GM12878 (cell line): Measurements from ENCODE around the gene MTA3. TPM values are rescaled to one million over a fixed set of nuclear protein-coding genes. Genes with fewer than 3 reads are reported as not detected.

Source experiments
- ATAC-seq: fragments of 200-7000 bp; cut with Tn5 transposase; 3 replicates; pipeline ENCODE4 v1.9.1; 2020; ENCODE audit warnings: mild to moderate bottlenecking, moderate library complexity
- BruUV-seq: library from RNA; stranded (reverse); fragments of 400-500 nt; replicated peaks from 2 replicates; lab custom pipeline; 2021; lab: Mats Ljungman, UMichigan
- CTCF ChIA-PET: fragments of 300-600 bp; sonication (Branson Sonifier 250); formaldehyde crosslinking; extraction: SDS; loops from one replicate; lab custom pipeline; 2021; ENCODE audit warnings: inconsistent platforms; lab: Yijun Ruan, JAX
- POLR2A ChIA-PET: fragments of 350-600 bp; formaldehyde crosslinking; extraction: SDS; loops from one replicate; lab custom pipeline; 2021; ENCODE audit warnings: inconsistent platforms; lab: Charles Lee
- RAD21 ChIA-PET: fragments of 300-600 bp; sonication (Branson Sonifier 250); formaldehyde crosslinking; loops from one replicate; lab custom pipeline; 2023; ENCODE audit warnings: antibody characterized with exemption; ENCODE audit not compliant: unreplicated experiment; lab: Charles Lee
- SMC1A ChIA-PET: fragments of 300-600 bp; sonication (Branson Sonifier 250); formaldehyde crosslinking; loops from one replicate; lab custom pipeline; 2023; ENCODE audit not compliant: unreplicated experiment, uncharacterized antibody; lab: Charles Lee
- DNase-seq: peaks from one replicate; pipeline ENCODE4 v3.0.0-alpha.2; 2011; ENCODE audit warnings: low read depth, low spot score
- FAIRE-seq: peaks from 3 replicates; lab custom pipeline; 2011; peaks lifted over from hg19 to GRCh38; lab: Jason Lieb, UNC
- H2AFZ ChIP-seq: 2 replicates; pipeline ENCODE4 v1.6.0; 2011; ENCODE audit warnings: low read depth, low read length, control low read depth; ENCODE audit not compliant: control insufficient read depth
- H3K27ac ChIP-seq: 2 replicates; pipeline ENCODE4 v1.5.1; 2011; ENCODE audit warnings: control low read depth; ENCODE audit not compliant: control insufficient read depth, insufficient read depth
- H3K27me3 ChIP-seq, 2 experiments: replicated peaks in 1 of 2; 2 replicates each; pipeline versions ENCODE4 v1.6.0 to v1.6.1; 2011; ENCODE audit warnings: low read length in 1 of 2; ENCODE audit not compliant: control insufficient read depth in 2 of 2, insufficient read depth in 2 of 2
- H3K36me3 ChIP-seq, 2 experiments: 2 replicates each; pipeline ENCODE4 v1.5.1; 2011; ENCODE audit warnings: low read length in 1 of 2; ENCODE audit not compliant: control insufficient read depth in 2 of 2, insufficient read depth in 2 of 2
- H3K4me1 ChIP-seq: 2 replicates; pipeline ENCODE4 v1.6.1; 2011; ENCODE audit warnings: mild to moderate bottlenecking, low read length, moderate library complexity, mixed read lengths; ENCODE audit not compliant: control insufficient read depth, insufficient read depth
- H3K4me2 ChIP-seq: 2 replicates; pipeline ENCODE4 v1.6.0; 2011; ENCODE audit warnings: control low read depth; ENCODE audit not compliant: control insufficient read depth, insufficient read depth
- H3K4me3 ChIP-seq: fragments of 200-600 bp; sonication (generic); 2 replicates; pipeline ENCODE4 v1.5.1; 2016
- H3K79me2 ChIP-seq: 2 replicates; pipeline ENCODE4 v1.6.0; 2011; ENCODE audit warnings: low read length; ENCODE audit not compliant: control insufficient read depth, insufficient read depth
- H3K9ac ChIP-seq: 2 replicates; pipeline ENCODE4 v1.8.0; 2011; ENCODE audit warnings: low read length, control low read depth, mixed read lengths; ENCODE audit not compliant: control insufficient read depth, insufficient read depth
- H3K9me3 ChIP-seq: replicated peaks from 3 replicates; pipeline ENCODE4 v1.5.1; 2011; ENCODE audit warnings: mild to moderate bottlenecking, low read length; ENCODE audit not compliant: control insufficient read depth, insufficient read depth
- H4K20me1 ChIP-seq: 2 replicates; pipeline ENCODE4 v1.6.0; 2011; ENCODE audit not compliant: control insufficient read depth, insufficient read depth
- JUND ChIP-seq: IDR thresholded peaks from 2 replicates; pipeline ENCODE4 v1.6.1; 2012; ENCODE audit warnings: low read depth, mild to moderate bottlenecking, low read length, improper control_type of control experiment, moderate library complexity
- MYB ChIP-seq: fragments of 150-350 bp; IDR thresholded peaks from 2 replicates; pipeline ENCODE4 v1.6.1; 2014; ENCODE audit warnings: mild to moderate bottlenecking, low read depth, low read length, borderline replicate concordance
- RELA ChIP-seq: fragments of 450-650 bp; IDR thresholded peaks from 2 replicates; pipeline ENCODE4 v1.8.0; 2014; ENCODE audit warnings: borderline replicate concordance; ENCODE audit not compliant: partially characterized antibody
- WGBS: methylation state at CpG from one replicate; pipeline ENCODE4 v1.1.6; 2016; ENCODE audit warnings: low lambda C conversion rate; ENCODE audit not compliant: insufficient replicate concordance, insufficient coverage; ENCODE audit errors: missing lambda C conversion rate; 5-methylcytosine and 5-hydroxymethylcytosine counted together
- in situ Hi-C: fragments of 300-500 bp; cut with MboI; formaldehyde crosslinking; loops from 9 replicates; pipeline ENCODE4 v1.14.3; 2018; ENCODE audit warnings: mixed read lengths
- intact Hi-C: fragments of 100-400 bp; cut with micrococcal nuclease; formaldehyde crosslinking; loops from one replicate; pipeline ENCODE4 v1.14.2; 2022; ENCODE audit not compliant: unreplicated experiment
- polyA plus RNA-seq, 11 experiments: library from polyadenylated mRNA; depleted of rRNA in 4 of 11; unstranded in 6 of 11; stranded (reverse) in 5 of 11; fragments of >200 nt; fragmentation: Nextera tagmentation in 4 of 11; fragmentation: Illumina TruSeq in 1 of 11; extraction: Ambion mirVana in 4 of 11; extraction: Trizol in 1 of 11; gene quantifications; 1 replicate in 1 of 11; 2 replicates in 10 of 11; pipeline versions ENCODE4 v1.2.1 to v1.2.3, GENCODE V29; 2011 to 2016; ENCODE audit warnings: inconsistent platforms in 2 of 11, missing spikeins in 2 of 11, low read depth in 1 of 11
- total RNA-seq, 4 experiments: library from RNA; depleted of rRNA in 3 of 4; stranded (reverse); fragments of >200 nt in 3 of 4; fragmentation: Illumina TruSeq in 1 of 4; extraction: Trizol in 1 of 4; gene quantifications; 2 replicates each; pipeline versions ENCODE4 v1.2.1 to v1.2.3, GENCODE V29; 2013 to 2021
- TF ChIP-seq, protein P1 (sequence below): fragments of 450-650 bp; IDR thresholded peaks from 2 replicates; pipeline ENCODE4 v1.6.1; 2017; ENCODE audit warnings: mild to moderate bottlenecking, moderate library complexity
- TF ChIP-seq, protein P2 (sequence below): IDR thresholded peaks from 2 replicates; pipeline ENCODE4 v1.6.1; 2011; ENCODE audit warnings: low read depth, low read length, improper control_type of control experiment, borderline replicate concordance

MTA3 gene
- total and polyA plus RNA-seq, 10 of the 15 experiments (the other 5 are each of a cell fraction or from before 2014, with no cell fraction given): 17.6 to 45.5 (median 26.5) TPM

DNA sequence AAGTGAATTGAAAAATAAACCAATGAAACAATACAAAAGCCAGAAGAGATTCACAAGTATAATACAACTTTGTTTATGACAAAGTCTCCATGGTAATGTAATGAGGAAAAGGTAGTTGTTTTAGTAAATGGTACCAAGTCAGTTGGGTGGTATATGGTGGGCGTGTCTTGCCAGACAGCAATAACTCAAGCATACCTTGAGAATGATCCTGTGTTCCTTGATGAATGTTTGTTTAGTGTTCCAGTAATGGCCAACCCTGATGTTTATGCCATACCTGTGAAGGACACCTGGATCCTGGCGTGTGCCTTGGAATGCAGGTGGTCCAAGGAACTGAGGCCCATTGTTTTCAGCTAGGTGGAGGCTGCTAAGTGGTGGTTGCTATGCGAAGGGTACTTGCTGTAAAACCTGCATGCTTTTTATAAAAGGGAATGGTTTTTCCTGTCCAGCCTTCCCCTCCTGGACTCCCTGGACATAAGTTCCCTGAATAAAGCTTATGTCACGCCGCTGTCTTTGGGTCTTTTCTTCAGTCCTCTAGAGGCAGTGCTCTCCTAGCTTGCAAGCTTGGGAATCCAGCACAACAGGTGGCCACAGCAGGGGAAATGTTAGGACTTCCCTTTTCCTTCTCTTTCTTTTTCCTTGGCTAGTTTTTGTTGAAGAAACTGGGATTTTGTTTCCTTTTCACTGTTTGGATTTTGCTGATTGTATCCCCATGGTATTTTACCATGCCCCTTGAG lies 54.7 kb downstream of the MTA3 start:
- Histone ChIP-seq H3K4me2 (no peak overlapping the region), H3K79me2 (no peaks in the 10 kb centered on the region), H3K27me3 (no peaks in the 10 kb centered on the region), H3K4me1 (no peaks in the 10 kb centered on the region), H4K20me1 (no peaks in the 10 kb centered on the region), H2AFZ (no peak overlapping the region), H3K9me3 (no peaks in the 10 kb centered on the region; the same call in 2 of the 3 replicates), H3K27ac (no peak overlapping the region), H3K9ac (no peak overlapping the region), H3K4me3 (no peak overlapping the region), H3K36me3 (peaks cover 3 to 15% of the 10 kb centered on the region in 2 experiments)
- ChIA-PET POLR2A (no interaction called here), SMC1A (no interaction called here), CTCF (no interaction called here), RAD21 (interaction anchor here (0.6 kb wide), 1 partner anchor 19 kb away, joined by 3 read pairs; no protein-coding TSS in a partner anchor)
- intact Hi-C loops: no loop called here
- ATAC-seq (no peak), FAIRE-seq (no peak), DNase-seq (no peak)
- TF ChIP-seq, protein P1, sequence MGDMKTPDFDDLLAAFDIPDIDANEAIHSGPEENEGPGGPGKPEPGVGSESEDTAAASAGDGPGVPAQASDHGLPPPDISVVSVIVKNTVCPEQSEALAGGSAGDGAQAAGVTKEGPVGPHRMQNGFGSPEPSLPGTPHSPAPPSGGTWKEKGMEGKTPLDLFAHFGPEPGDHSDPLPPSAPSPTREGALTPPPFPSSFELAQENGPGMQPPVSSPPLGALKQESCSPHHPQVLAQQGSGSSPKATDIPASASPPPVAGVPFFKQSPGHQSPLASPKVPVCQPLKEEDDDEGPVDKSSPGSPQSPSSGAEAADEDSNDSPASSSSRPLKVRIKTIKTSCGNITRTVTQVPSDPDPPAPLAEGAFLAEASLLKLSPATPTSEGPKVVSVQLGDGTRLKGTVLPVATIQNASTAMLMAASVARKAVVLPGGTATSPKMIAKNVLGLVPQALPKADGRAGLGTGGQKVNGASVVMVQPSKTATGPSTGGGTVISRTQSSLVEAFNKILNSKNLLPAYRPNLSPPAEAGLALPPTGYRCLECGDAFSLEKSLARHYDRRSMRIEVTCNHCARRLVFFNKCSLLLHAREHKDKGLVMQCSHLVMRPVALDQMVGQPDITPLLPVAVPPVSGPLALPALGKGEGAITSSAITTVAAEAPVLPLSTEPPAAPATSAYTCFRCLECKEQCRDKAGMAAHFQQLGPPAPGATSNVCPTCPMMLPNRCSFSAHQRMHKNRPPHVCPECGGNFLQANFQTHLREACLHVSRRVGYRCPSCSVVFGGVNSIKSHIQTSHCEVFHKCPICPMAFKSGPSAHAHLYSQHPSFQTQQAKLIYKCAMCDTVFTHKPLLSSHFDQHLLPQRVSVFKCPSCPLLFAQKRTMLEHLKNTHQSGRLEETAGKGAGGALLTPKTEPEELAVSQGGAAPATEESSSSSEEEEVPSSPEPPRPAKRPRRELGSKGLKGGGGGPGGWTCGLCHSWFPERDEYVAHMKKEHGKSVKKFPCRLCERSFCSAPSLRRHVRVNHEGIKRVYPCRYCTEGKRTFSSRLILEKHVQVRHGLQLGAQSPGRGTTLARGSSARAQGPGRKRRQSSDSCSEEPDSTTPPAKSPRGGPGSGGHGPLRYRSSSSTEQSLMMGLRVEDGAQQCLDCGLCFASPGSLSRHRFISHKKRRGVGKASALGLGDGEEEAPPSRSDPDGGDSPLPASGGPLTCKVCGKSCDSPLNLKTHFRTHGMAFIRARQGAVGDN: no peak
- TF ChIP-seq MYB (no peak), RELA (no peak), JUND (no peak)
- TF ChIP-seq, protein P2, sequence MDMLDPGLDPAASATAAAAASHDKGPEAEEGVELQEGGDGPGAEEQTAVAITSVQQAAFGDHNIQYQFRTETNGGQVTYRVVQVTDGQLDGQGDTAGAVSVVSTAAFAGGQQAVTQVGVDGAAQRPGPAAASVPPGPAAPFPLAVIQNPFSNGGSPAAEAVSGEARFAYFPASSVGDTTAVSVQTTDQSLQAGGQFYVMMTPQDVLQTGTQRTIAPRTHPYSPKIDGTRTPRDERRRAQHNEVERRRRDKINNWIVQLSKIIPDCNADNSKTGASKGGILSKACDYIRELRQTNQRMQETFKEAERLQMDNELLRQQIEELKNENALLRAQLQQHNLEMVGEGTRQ: no peak
- in situ Hi-C loops: no loop called here
- WGBS: 90% methylated on average over 5 of the region's 5 CpGs
- BruUV-seq: no TSS peak
